Osteocyte (in vitro differentiated cells): Measurements from ENCODE around the gene NRIP2. TPM values are rescaled to one million over a fixed set of nuclear protein-coding genes. Genes with fewer than 3 reads are reported as not detected.
"Not testable (repeated sequence)": the region's sequence is repeated elsewhere in the genome, so short reads cannot be mapped to it uniquely, and the experiment has no call there.

Experiments
- DNase-seq: peaks from one replicate; pipeline ENCODE4 v3.0.0; 2021; ENCODE audit warnings: mixed read lengths; ENCODE audit not compliant: unreplicated experiment; ENCODE audit errors: extremely low spot score
- H3K27ac Mint-ChIP-seq: one replicate; pipeline ENCODE4 v1.8.0; 2021; ENCODE audit warnings: mild to moderate bottlenecking, mixed read lengths; ENCODE audit not compliant: unreplicated experiment
- H3K27me3 Mint-ChIP-seq: one replicate; pipeline ENCODE4 v1.8.0; 2021; ENCODE audit warnings: mixed read lengths; ENCODE audit not compliant: unreplicated experiment
- H3K36me3 Mint-ChIP-seq: one replicate; pipeline ENCODE4 v1.8.0; 2021; ENCODE audit warnings: mixed read lengths; ENCODE audit not compliant: unreplicated experiment
- H3K4me1 Mint-ChIP-seq: one replicate; pipeline ENCODE4 v1.8.0; 2021; ENCODE audit warnings: mixed read lengths; ENCODE audit not compliant: unreplicated experiment
- H3K4me3 Mint-ChIP-seq: one replicate; pipeline ENCODE4 v1.8.0; 2021; ENCODE audit warnings: mild to moderate bottlenecking, moderate library complexity, mixed read lengths; ENCODE audit not compliant: unreplicated experiment
- H3K9me3 Mint-ChIP-seq: one replicate; pipeline ENCODE4 v1.8.0; 2021; ENCODE audit warnings: mixed read lengths; ENCODE audit not compliant: unreplicated experiment
- CTCF ChIP-seq: fragments of 200-600 bp; sonication (generic); IDR thresholded peaks from 2 replicates; pipeline ENCODE4 v1.5.0; 2021; ENCODE audit warnings: antibody characterized with exemption, mild to moderate bottlenecking, moderate library complexity
- total RNA-seq: library from RNA; stranded (reverse); gene quantifications from 2 replicates; pipeline ENCODE4 v1.2.1, GENCODE V29; 2021

NRIP2 gene
- total RNA-seq, 1 donor from 2014 or later, result not detected

- Mint-ChIP-seq H3K27me3 (no peaks in the 10 kb centered on the region), H3K4me3 (peak overlapping the region; percentile 79), H3K36me3 (no peaks in the 10 kb centered on the region), H3K9me3 (no peaks in the 10 kb centered on the region), H3K4me1 (peaks cover 18% of the 10 kb centered on the region), H3K27ac (peak overlapping the region; percentile 73)
- no peak for DNase-seq
- no peak for TF ChIP-seq CTCF
Observed at GRCh38 chr12:2876431-2877046, 41.7 kb upstream of the NRIP2 start.

GRCh38 chr12:2868986-2869632 is 34.3 kb upstream of the NRIP2 start:
- not testable (repeated sequence) for DNase-seq

GRCh38 chr12:2864198-2864597 is 29.4 kb upstream of the NRIP2 start:
- Mint-ChIP-seq H3K27me3 (no peaks in the 10 kb centered on the region), H3K4me3 (no peak overlapping the region), H3K27ac (no peak overlapping the region), H3K9me3 (no peaks in the 10 kb centered on the region), H3K4me1 (peaks cover 5% of the 10 kb centered on the region), H3K36me3 (peaks cover 7% of the 10 kb centered on the region)
- DNase-seq, result no peak
- no peak for TF ChIP-seq CTCF

More at GRCh38 chr12:2868986-2869632, 34.3 kb upstream of the NRIP2 start:
- not testable (repeated sequence) for H3K9me3 Mint-ChIP-seq, H3K27ac Mint-ChIP-seq, H3K4me1 Mint-ChIP-seq, H3K27me3 Mint-ChIP-seq, H3K4me3 Mint-ChIP-seq, H3K36me3 Mint-ChIP-seq

GRCh38 chr12:2863402-2863801 is 28.6 kb upstream of the NRIP2 start:
- not testable (repeated sequence) for H3K36me3 Mint-ChIP-seq, H3K27ac Mint-ChIP-seq, H3K4me3 Mint-ChIP-seq, H3K9me3 Mint-ChIP-seq, H3K4me1 Mint-ChIP-seq, H3K27me3 Mint-ChIP-seq, DNase-seq

- Mint-ChIP-seq H3K27me3 (no peaks in the 10 kb centered on the region), H3K4me3 (no peak overlapping the region), H3K9me3 (no peaks in the 10 kb centered on the region), H3K27ac (no peak overlapping the region), H3K4me1 (peaks cover 2% of the 10 kb centered on the region), H3K36me3 (peaks cover 7% of the 10 kb centered on the region)
- DNase-seq, result no peak
- no peak for TF ChIP-seq CTCF
Observed at GRCh38 chr12:2862876-2863275, 28.0 kb upstream of the NRIP2 start.

GRCh38 chr12:2860170-2860569 is 25.3 kb upstream of the NRIP2 start:
- Mint-ChIP-seq H3K4me3 (no peak overlapping the region), H3K27ac (no peak overlapping the region), H3K9me3 (no peaks in the 10 kb centered on the region), H3K27me3 (no peaks in the 10 kb centered on the region), H3K4me1 (peaks cover 2% of the 10 kb centered on the region), H3K36me3 (peaks cover 5% of the 10 kb centered on the region)
- no peak for DNase-seq
- no peak for TF ChIP-seq CTCF
